ENCODE data around the gene MEG3.
A peak's percentile ranks its signal among the peaks of the same experiment; 100 is the strongest.

The MEG3 gene

DNA sequence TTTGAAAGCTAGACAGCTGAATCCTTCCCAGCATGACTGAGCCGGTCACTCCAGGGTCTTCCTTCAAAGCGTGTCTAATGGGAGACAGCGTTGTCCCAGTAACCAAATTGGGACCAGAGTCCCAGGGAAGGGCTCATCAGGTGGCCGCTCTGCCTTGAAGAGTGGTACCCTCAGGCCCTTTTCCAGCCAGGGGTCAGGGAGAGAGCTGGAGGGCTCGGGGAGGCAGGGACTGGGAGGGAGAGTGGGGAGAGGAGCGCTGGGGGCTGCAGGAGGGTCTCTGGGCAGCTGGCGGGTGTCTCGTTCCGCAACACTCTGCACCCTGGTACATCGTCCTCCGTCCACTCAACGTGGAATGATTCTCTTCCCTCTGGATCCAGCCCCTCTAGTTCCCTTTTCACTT, 79.2 kb downstream of the MEG3 start:
- DNase-seq (ENCODE audit: low read depth), result no peak
- TF ChIP-seq, protein P1, sequence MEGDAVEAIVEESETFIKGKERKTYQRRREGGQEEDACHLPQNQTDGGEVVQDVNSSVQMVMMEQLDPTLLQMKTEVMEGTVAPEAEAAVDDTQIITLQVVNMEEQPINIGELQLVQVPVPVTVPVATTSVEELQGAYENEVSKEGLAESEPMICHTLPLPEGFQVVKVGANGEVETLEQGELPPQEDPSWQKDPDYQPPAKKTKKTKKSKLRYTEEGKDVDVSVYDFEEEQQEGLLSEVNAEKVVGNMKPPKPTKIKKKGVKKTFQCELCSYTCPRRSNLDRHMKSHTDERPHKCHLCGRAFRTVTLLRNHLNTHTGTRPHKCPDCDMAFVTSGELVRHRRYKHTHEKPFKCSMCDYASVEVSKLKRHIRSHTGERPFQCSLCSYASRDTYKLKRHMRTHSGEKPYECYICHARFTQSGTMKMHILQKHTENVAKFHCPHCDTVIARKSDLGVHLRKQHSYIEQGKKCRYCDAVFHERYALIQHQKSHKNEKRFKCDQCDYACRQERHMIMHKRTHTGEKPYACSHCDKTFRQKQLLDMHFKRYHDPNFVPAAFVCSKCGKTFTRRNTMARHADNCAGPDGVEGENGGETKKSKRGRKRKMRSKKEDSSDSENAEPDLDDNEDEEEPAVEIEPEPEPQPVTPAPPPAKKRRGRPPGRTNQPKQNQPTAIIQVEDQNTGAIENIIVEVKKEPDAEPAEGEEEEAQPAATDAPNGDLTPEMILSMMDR (conservative IDR thresholded peaks at IDR 0.05; ENCODE audit: low read depth, low read length), result no peak
- H3K4me3 ChIP-seq (ENCODE audit: low read depth, low read length), result no peak overlapping the region

DNA sequence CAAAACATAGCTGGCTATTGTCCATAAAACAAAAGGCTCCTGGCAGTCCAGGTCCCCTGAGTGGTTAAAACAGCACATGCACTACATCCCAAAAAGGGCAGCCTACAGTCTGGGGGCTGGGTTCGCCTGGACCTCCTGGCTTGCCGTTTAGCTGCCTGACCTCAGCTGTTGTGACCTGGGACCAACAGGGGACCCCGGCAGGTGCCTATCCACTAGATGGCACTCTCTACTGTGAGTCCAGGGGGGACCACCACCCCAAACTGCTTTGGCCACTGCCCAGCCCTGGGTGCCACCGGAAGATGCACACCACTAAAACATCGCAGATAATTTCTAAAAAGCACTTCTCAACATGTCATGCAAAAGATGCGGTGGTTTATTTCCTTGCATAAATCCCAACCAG, 80.5 kb downstream of the MEG3 start:
- no peak for DNase-seq (ENCODE audit: low read depth)
- TF ChIP-seq, protein P1 (conservative IDR thresholded peaks at IDR 0.05; ENCODE audit: low read depth, low read length), result peak; percentile 31
- no peak overlapping the region for H3K4me3 ChIP-seq (ENCODE audit: low read depth, low read length)

DNA sequence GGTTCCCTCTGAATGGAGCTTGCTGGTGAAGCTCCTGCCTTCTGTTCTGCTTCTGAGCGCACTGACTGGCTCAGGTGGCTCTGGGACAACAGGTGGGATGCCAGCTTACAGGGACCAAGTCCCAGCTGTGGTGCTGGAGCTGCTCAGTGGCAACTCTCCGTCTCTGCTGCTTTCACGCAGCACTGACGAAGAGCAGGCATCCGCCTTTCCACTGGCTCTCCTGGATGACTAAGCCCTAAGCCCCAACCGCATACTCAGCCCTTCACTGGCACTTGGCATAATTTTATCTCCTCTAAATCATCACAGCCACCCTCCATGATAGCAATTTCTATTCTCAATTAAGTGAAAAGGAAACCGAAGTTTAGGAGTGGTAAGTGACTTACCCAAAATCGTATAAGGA, 81.3 kb downstream of the MEG3 start:
- DNase-seq (ENCODE audit: low read depth), result no peak
- no peak overlapping the region for H3K4me3 ChIP-seq (ENCODE audit: low read depth, low read length)
- TF ChIP-seq, protein P1 (conservative IDR thresholded peaks at IDR 0.05; ENCODE audit: low read depth, low read length), result no peak

GRCh38 chr14:100909439-100909838, 83.5 kb downstream of the MEG3 start:
- DNase-seq (ENCODE audit: low read depth), result no peak
- TF ChIP-seq, protein P1 (conservative IDR thresholded peaks at IDR 0.05; ENCODE audit: low read depth, low read length), result no peak
- no peak overlapping the region for H3K4me3 ChIP-seq (ENCODE audit: low read depth, low read length)
